ENCODE measurements around the gene CCR4.
"Not testable (repeated sequence)": the region's sequence is repeated elsewhere in the genome, so short reads cannot be mapped to it uniquely, and the experiment has no call there.

DNA sequence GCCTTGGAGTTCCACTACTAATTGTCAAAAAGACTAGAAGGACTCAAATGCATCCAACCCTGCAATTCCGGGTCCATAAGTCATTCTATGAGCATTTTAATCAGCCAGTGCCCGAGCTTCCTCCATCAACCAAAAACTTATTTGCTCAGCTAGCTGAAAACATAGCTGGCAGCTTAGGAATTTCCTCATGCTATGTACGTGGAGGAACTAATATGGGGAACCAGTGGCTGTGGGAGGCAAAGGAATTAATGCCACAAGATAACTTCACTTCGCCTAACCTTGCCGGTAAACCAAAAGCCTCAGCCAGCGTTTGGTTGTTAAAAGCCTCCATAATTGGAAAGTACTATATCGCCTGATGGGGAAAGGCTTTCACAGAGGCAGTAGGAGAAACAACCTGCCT lies 19.8 kb downstream of the CCR4 start:
- TF ChIP-seq, protein P1, sequence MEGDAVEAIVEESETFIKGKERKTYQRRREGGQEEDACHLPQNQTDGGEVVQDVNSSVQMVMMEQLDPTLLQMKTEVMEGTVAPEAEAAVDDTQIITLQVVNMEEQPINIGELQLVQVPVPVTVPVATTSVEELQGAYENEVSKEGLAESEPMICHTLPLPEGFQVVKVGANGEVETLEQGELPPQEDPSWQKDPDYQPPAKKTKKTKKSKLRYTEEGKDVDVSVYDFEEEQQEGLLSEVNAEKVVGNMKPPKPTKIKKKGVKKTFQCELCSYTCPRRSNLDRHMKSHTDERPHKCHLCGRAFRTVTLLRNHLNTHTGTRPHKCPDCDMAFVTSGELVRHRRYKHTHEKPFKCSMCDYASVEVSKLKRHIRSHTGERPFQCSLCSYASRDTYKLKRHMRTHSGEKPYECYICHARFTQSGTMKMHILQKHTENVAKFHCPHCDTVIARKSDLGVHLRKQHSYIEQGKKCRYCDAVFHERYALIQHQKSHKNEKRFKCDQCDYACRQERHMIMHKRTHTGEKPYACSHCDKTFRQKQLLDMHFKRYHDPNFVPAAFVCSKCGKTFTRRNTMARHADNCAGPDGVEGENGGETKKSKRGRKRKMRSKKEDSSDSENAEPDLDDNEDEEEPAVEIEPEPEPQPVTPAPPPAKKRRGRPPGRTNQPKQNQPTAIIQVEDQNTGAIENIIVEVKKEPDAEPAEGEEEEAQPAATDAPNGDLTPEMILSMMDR (IDR thresholded peaks at IDR 0.05): not testable (repeated sequence)
- not testable (repeated sequence) for TF ChIP-seq POLR2A (IDR thresholded peaks at IDR 0.05)
